Measurements from ENCODE around the gene COMT. TPM values are rescaled to one million over a fixed set of nuclear protein-coding genes. Genes with fewer than 3 reads are reported as not detected.
A peak's percentile ranks its signal among the peaks of the same experiment; 100 is the strongest.

The COMT gene
- total RNA-seq, 1 experiment from 2014 or later, result 96.0 TPM

- CTCF ChIA-PET, result no interaction called here
- intact Hi-C loops (cut with micrococcal nuclease; ENCODE audit: unreplicated experiment), result no loop called here
These were observed 44.4 kb downstream of the COMT start for GRCh38 chr22:19986011-19986409.

GRCh38 chr22:19986410-19987341 lies 45.1 kb downstream of the COMT start:
- Mint-ChIP-seq H3K27ac (ENCODE audit: unreplicated experiment) (no peak overlapping the region), H3K4me3 (ENCODE audit: unreplicated experiment) (peak overlapping the region; percentile 40), H3K36me3 (ENCODE audit: insufficient read depth, unreplicated experiment) (no peaks in the 10 kb centered on the region), H3K4me1 (ENCODE audit: low read depth, unreplicated experiment) (no peaks in the 10 kb centered on the region), H3K9me3 (ENCODE audit: unreplicated experiment) (no peaks in the 10 kb centered on the region), H3K27me3 (ENCODE audit: insufficient read depth, unreplicated experiment) (no peaks in the 10 kb centered on the region)
- Histone ChIP-seq H3K27me3 (replicated peaks; ENCODE audit: control insufficient read depth, insufficient read depth, low read length) (no peaks in the 10 kb centered on the region), H3K9me3 (no peaks in the 10 kb centered on the region), H3K36me3 (ENCODE audit: control insufficient read depth, insufficient read depth, low read length) (no peaks in the 10 kb centered on the region), H3K4me1 (no peaks in the 10 kb centered on the region), H3K4me3 (ENCODE audit: low read depth, low read length) (peak overlapping the region; percentile 50)
- intact Hi-C loops (cut with micrococcal nuclease; ENCODE audit: unreplicated experiment), result no loop called here
- ChIA-PET CTCF (no interaction called here), POLR2A (interaction anchor here (0.5 to 0.6 kb wide), 2 partner anchors 24 to 35 kb away, joined by 3 to 4 read pairs; no protein-coding TSS in a partner anchor)
- DNase-seq, result peak in 1 of 2 experiments; percentile 80
- TF ChIP-seq CTCF (IDR thresholded peaks at IDR 0.05; ENCODE audit: insufficient read depth in 1 of 2, low read depth in 1 of 2, low read length in 1 of 2, severe bottlenecking in 1 of 2, unreplicated experiment in 1 of 2), result no peak
- BruUV-seq (replicated peaks), result no TSS peak

More at GRCh38 chr22:19986011-19986409, 44.4 kb downstream of the COMT start:
- Mint-ChIP-seq H3K4me1 (ENCODE audit: low read depth, unreplicated experiment) (no peaks in the 10 kb centered on the region), H3K36me3 (ENCODE audit: insufficient read depth, unreplicated experiment) (no peaks in the 10 kb centered on the region), H3K9me3 (ENCODE audit: unreplicated experiment) (no peaks in the 10 kb centered on the region), H3K27me3 (ENCODE audit: insufficient read depth, unreplicated experiment) (no peaks in the 10 kb centered on the region), H3K4me3 (ENCODE audit: unreplicated experiment) (peak overlapping the region; percentile 40), H3K27ac (ENCODE audit: unreplicated experiment) (no peak overlapping the region)
- H3K36me3 ChIP-seq (ENCODE audit: control insufficient read depth, insufficient read depth, low read length), result no peaks in the 10 kb centered on the region
- DNase-seq, result no peak
- peak overlapping the region; percentile 50; the same call in 1 of the 2 replicates for H3K4me3 ChIP-seq (ENCODE audit: low read depth, low read length)
- BruUV-seq (replicated peaks), result no TSS peak
- TF ChIP-seq CTCF (IDR thresholded peaks at IDR 0.05; ENCODE audit: insufficient read depth in 1 of 2, low read depth in 1 of 2, low read length in 1 of 2, severe bottlenecking in 1 of 2, unreplicated experiment in 1 of 2), result no peak
- POLR2A ChIA-PET, result interaction anchor here (0.5 kb wide), 1 partner anchor 23 kb away, joined by 4 read pairs; no protein-coding TSS in a partner anchor
- H3K27me3 ChIP-seq (replicated peaks; ENCODE audit: control insufficient read depth, insufficient read depth, low read length), result no peaks in the 10 kb centered on the region
- no peaks in the 10 kb centered on the region for H3K9me3 ChIP-seq
- H3K4me1 ChIP-seq, result no peaks in the 10 kb centered on the region

GRCh38 chr22:19987394-19988306 lies 46.1 kb downstream of the COMT start:
- Histone ChIP-seq H3K36me3 (ENCODE audit: control insufficient read depth, insufficient read depth, low read length) (no peaks in the 10 kb centered on the region), H3K27me3 (replicated peaks; ENCODE audit: control insufficient read depth, insufficient read depth, low read length) (no peaks in the 10 kb centered on the region), H3K4me3 (ENCODE audit: low read depth, low read length) (no peak overlapping the region), H3K4me1 (no peaks in the 10 kb centered on the region), H3K9me3 (no peaks in the 10 kb centered on the region)
- no peak for DNase-seq
- no peak for TF ChIP-seq CTCF (IDR thresholded peaks at IDR 0.05; ENCODE audit: insufficient read depth in 1 of 2, low read depth in 1 of 2, low read length in 1 of 2, severe bottlenecking in 1 of 2, unreplicated experiment in 1 of 2)
- Mint-ChIP-seq H3K9me3 (ENCODE audit: unreplicated experiment) (no peaks in the 10 kb centered on the region), H3K4me1 (ENCODE audit: low read depth, unreplicated experiment) (no peaks in the 10 kb centered on the region), H3K4me3 (ENCODE audit: unreplicated experiment) (no peak overlapping the region), H3K27me3 (ENCODE audit: insufficient read depth, unreplicated experiment) (no peaks in the 10 kb centered on the region), H3K36me3 (ENCODE audit: insufficient read depth, unreplicated experiment) (no peaks in the 10 kb centered on the region), H3K27ac (ENCODE audit: unreplicated experiment) (no peak overlapping the region)
- POLR2A ChIA-PET, result interaction anchor here (0.6 kb wide), 1 partner anchor 34 kb away, joined by 3 read pairs; no protein-coding TSS in a partner anchor
- CTCF ChIA-PET, result interaction anchor here (1.2 kb wide), 1 partner anchor 17 kb away, joined by 3 read pairs; no protein-coding TSS in a partner anchor
- intact Hi-C loops (cut with micrococcal nuclease; ENCODE audit: unreplicated experiment), result no loop called here
- BruUV-seq (replicated peaks), result no TSS peak

Data from Caco-2 (cell line).